Kidney (tissue), 14 donors: ENCODE data around the gene LY86. TPM values are rescaled to one million over a fixed set of nuclear protein-coding genes. Genes with fewer than 3 reads are reported as not detected.

Experiments used
- DNase-seq, 5 donors: peaks; one replicate each; pipeline ENCODE4 v3.0.0-alpha.2; 2013 to 2020
- FAIRE-seq: peaks from 2 replicates; lab custom pipeline; 2012; peaks lifted over from hg19 to GRCh38; lab: Jason Lieb, UNC
- H3K27ac ChIP-seq, 2 donors: one replicate each; pipeline ENCODE4 v1.7.0; 2013; ENCODE audit warnings: low read depth in 2 of 2, low read length in 2 of 2, inconsistent platforms in 1 of 2
- H3K27me3 ChIP-seq: one replicate; pipeline ENCODE4 v1.7.1; 2013; ENCODE audit warnings: low read length, inconsistent platforms; ENCODE audit not compliant: control insufficient read depth, insufficient read depth
- H3K36me3 ChIP-seq, 3 donors: one replicate each; pipeline versions ENCODE4 v1.7.0 to v1.7.1; 2013; ENCODE audit warnings: low read length in 3 of 3, control low read depth in 1 of 3, inconsistent platforms in 1 of 3; ENCODE audit not compliant: insufficient read depth in 3 of 3, control insufficient read depth in 2 of 3
- H3K4me1 ChIP-seq, 3 donors: one replicate each; pipeline versions ENCODE4 v1.7.0 to v1.7.1; 2013; ENCODE audit warnings: low read length in 3 of 3, inconsistent platforms in 1 of 3, low read depth in 1 of 3; ENCODE audit not compliant: control insufficient read depth in 2 of 3, insufficient read depth in 2 of 3
- H3K4me3 ChIP-seq, 3 donors: one replicate each; pipeline versions ENCODE4 v1.7.0 to v1.8.1; 2013; ENCODE audit warnings: low read length in 3 of 3, control low read depth in 1 of 3, inconsistent platforms in 1 of 3
- H3K9ac ChIP-seq, 3 donors: one replicate each; pipeline versions ENCODE4 v1.7.0 to v1.7.1; 2013; ENCODE audit warnings: low read length in 3 of 3, control low read depth in 1 of 3, inconsistent platforms in 1 of 3
- H3K9me3 ChIP-seq, 3 donors: one replicate each; pipeline versions ENCODE4 v1.7.0 to v1.7.1; 2013; ENCODE audit warnings: low read length in 3 of 3, control low read depth in 1 of 3, inconsistent platforms in 1 of 3; ENCODE audit not compliant: control insufficient read depth in 2 of 3, insufficient read depth in 1 of 3
- CTCF ChIP-seq: IDR thresholded peaks from 3 replicates; pipeline ENCODE4 v1.5.1; 2012; ENCODE audit warnings: mild to moderate bottlenecking, moderate library complexity, borderline replicate concordance; ENCODE audit not compliant: insufficient read depth; ENCODE audit errors: extremely low read depth
- intact Hi-C: fragments of 100-400 bp; cut with DNase I; formaldehyde crosslinking; loops from one replicate; pipeline ENCODE4 v1.11.1; 2022
- polyA plus RNA-seq: library from polyadenylated mRNA; stranded (reverse); fragments of 350-450 nt; fragmentation: Illumina TruSeq; extraction: RNeasy Lipid Tissue Mini Kit (QIAGEN cat#74804); gene quantifications from one replicate; pipeline ENCODE4 v1.2.3, GENCODE V29; 2014; ENCODE audit warnings: low read depth, low replicate concordance; ENCODE audit not compliant: insufficient read depth
- total RNA-seq: library from RNA; stranded (reverse); fragmentation: NEBNext Ultra II Directional; extraction: Animal tissue kit (Norgen Biotek cat#: 25700); gene quantifications from one replicate; pipeline ENCODE4 v1.2.1, GENCODE V29; 2021
- donor health status: control.
- donor health status: control.
- donor health status: control.
- donor health status: control.
- donor health status: control.
- donor health status: DM: yes; HTN: yes; CAD: no.
- donor health status: Normal renal cell carcinoma (clear cell type).

The LY86 gene
- total and polyA plus RNA-seq, 2 donors from 2014 or later, result 4.8 to 6.1 TPM

- TF ChIP-seq CTCF, result no peak
- intact Hi-C loops, result no loop called here
- Histone ChIP-seq H3K36me3 (no peaks in the 10 kb centered on the region), H3K4me1 (peaks cover 10 to 17% (median 17%) of the 10 kb centered on the region in 3 donors), H3K27me3 (no peaks in the 10 kb centered on the region), H3K27ac (no peak overlapping the region), H3K9ac (no peak overlapping the region), H3K9me3 (no peaks in the 10 kb centered on the region), H3K4me3 (no peak overlapping the region)
- FAIRE-seq (no peak), DNase-seq (no peak)
These were observed 92.7 kb downstream of the LY86 start for GRCh38 chr6:6681075-6681849.

GRCh38 chr6:6682225-6682624 lies 93.7 kb downstream of the LY86 start:
- no peak for TF ChIP-seq CTCF
- Histone ChIP-seq H3K9ac (no peak overlapping the region), H3K27ac (no peak overlapping the region), H3K36me3 (no peaks in the 10 kb centered on the region), H3K9me3 (no peaks in the 10 kb centered on the region), H3K4me3 (no peak overlapping the region), H3K27me3 (no peaks in the 10 kb centered on the region), H3K4me1 (peaks cover 10 to 19% (median 15%) of the 10 kb centered on the region in 3 donors)
- DNase-seq (no peak), FAIRE-seq (no peak)
- intact Hi-C loops, result no loop called here

- H3K9me3 ChIP-seq, result no peaks in the 10 kb centered on the region
- FAIRE-seq (no peak), DNase-seq (peak in 3 of 5 donors; percentile 52 to 74 (median 72))
- no peak overlapping the region for H3K9ac ChIP-seq
- H3K4me1 ChIP-seq, result peaks cover 10 to 30% (median 28%) of the 10 kb centered on the region in 3 donors
- no peaks in the 10 kb centered on the region for H3K36me3 ChIP-seq
- peak overlapping the region; percentile 53 to 57 for H3K27ac ChIP-seq
- TF ChIP-seq CTCF, result no peak
- peak overlapping the region in 1 of 3 donors; percentile 47 for H3K4me3 ChIP-seq
- H3K27me3 ChIP-seq, result no peaks in the 10 kb centered on the region
- intact Hi-C loops, result no loop called here
These were observed 95.7 kb downstream of the LY86 start for GRCh38 chr6:6683969-6684833.
